Peyer's patch (tissue), 4 donors: ENCODE measurements around the gene ABCA7.

ENCODE experiments used
- POLR2A ChIP-seq, 2 donors: fragments of 450-650 bp; IDR thresholded peaks; one replicate each; pipeline ENCODE4 v1.5.1; 2017; ENCODE audit warnings: antibody characterized with exemption in 2 of 2, mild to moderate bottlenecking in 2 of 2, moderate library complexity in 2 of 2
- TF ChIP-seq, protein P1 (sequence below), 6 experiments: fragments of 450-650 bp in 4 of 6; fragments of 200-600 bp in 2 of 6; sonication (generic) in 1 of 6; IDR thresholded peaks; one replicate each; pipeline ENCODE4 v1.5.1; 2017 to 2019; ENCODE audit warnings: antibody characterized with exemption in 6 of 6, mild to moderate bottlenecking in 3 of 6, moderate library complexity in 1 of 6

DNA sequence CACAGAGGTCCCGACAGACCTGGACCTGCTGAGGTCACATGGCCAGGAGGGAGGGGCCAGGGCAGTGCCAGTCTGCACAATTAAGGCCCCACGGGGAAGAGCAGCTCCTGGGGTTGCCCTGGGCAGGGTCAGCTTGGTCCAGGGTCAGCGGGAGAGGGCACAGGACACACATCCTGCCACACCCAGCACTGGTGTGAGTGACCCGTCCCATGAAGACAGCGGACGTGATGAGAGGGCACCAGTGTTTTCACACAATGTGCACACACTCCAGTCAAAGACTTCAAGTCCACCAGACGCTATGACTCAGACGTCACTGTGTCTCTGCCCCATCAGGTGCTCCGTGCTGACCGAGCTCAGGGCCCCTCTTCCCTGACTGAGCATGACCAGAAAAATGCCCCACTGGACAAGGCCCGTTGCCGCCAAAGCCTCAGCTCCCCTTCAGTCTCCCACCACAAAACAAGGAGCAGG, 23.2 kb upstream of the ABCA7 start:
- TF ChIP-seq, protein P1, sequence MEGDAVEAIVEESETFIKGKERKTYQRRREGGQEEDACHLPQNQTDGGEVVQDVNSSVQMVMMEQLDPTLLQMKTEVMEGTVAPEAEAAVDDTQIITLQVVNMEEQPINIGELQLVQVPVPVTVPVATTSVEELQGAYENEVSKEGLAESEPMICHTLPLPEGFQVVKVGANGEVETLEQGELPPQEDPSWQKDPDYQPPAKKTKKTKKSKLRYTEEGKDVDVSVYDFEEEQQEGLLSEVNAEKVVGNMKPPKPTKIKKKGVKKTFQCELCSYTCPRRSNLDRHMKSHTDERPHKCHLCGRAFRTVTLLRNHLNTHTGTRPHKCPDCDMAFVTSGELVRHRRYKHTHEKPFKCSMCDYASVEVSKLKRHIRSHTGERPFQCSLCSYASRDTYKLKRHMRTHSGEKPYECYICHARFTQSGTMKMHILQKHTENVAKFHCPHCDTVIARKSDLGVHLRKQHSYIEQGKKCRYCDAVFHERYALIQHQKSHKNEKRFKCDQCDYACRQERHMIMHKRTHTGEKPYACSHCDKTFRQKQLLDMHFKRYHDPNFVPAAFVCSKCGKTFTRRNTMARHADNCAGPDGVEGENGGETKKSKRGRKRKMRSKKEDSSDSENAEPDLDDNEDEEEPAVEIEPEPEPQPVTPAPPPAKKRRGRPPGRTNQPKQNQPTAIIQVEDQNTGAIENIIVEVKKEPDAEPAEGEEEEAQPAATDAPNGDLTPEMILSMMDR (IDR thresholded peaks at IDR 0.05): no peak
- no peak for TF ChIP-seq POLR2A (IDR thresholded peaks at IDR 0.05)
